Fibroblast of the aortic adventitia (primary cell): ENCODE measurements around the gene ADGRG6. TPM values are rescaled to one million over a fixed set of nuclear protein-coding genes. Genes with fewer than 3 reads are reported as not detected.

ENCODE experiments used
- DNase-seq: peaks from one replicate; pipeline ENCODE4 v3.0.0-alpha.2; 2010; ENCODE audit warnings: low read depth
- H3K4me3 ChIP-seq: 2 replicates; pipeline ENCODE4 v1.5.1; 2011; ENCODE audit warnings: low read depth, mild to moderate bottlenecking, control low read depth, low read length, moderate library complexity
- total RNA-seq: library from RNA; depleted of rRNA; stranded (reverse); fragments of >200 nt; gene quantifications from 2 replicates; pipeline ENCODE4 v1.2.3, GENCODE V29; 2012; ENCODE audit warnings: low replicate concordance
- TF ChIP-seq, protein P1 (sequence below): IDR thresholded peaks from 2 replicates; pipeline ENCODE4 v1.5.1; 2011; ENCODE audit warnings: mild to moderate bottlenecking, low read length, control low read depth, inconsistent platforms; ENCODE audit not compliant: insufficient read depth

The ADGRG6 gene
- total RNA-seq, 1 donor: 1.7 TPM

DNA sequence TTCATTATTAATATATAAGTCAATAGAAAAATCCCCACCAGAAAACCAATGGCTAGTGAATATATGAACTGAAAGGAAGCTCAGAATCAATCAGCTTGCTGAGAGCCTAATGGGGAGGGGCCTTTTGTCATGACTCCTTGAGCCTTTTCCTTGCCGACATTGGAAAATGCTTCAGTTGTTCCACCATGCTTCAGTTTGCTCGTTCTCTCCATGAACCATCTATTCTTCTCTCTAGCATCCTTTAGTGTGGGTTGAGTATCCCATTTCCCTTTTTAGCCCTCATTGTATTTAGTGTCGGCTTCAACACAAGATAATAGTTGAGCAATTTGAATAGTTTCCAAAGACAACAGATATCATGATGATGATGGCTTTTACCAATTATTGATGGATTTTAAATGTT, 139.9 kb downstream of the ADGRG6 start:
- TF ChIP-seq, protein P1, sequence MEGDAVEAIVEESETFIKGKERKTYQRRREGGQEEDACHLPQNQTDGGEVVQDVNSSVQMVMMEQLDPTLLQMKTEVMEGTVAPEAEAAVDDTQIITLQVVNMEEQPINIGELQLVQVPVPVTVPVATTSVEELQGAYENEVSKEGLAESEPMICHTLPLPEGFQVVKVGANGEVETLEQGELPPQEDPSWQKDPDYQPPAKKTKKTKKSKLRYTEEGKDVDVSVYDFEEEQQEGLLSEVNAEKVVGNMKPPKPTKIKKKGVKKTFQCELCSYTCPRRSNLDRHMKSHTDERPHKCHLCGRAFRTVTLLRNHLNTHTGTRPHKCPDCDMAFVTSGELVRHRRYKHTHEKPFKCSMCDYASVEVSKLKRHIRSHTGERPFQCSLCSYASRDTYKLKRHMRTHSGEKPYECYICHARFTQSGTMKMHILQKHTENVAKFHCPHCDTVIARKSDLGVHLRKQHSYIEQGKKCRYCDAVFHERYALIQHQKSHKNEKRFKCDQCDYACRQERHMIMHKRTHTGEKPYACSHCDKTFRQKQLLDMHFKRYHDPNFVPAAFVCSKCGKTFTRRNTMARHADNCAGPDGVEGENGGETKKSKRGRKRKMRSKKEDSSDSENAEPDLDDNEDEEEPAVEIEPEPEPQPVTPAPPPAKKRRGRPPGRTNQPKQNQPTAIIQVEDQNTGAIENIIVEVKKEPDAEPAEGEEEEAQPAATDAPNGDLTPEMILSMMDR: no peak
- DNase-seq: no peak
- no peak overlapping the region for H3K4me3 ChIP-seq

DNA sequence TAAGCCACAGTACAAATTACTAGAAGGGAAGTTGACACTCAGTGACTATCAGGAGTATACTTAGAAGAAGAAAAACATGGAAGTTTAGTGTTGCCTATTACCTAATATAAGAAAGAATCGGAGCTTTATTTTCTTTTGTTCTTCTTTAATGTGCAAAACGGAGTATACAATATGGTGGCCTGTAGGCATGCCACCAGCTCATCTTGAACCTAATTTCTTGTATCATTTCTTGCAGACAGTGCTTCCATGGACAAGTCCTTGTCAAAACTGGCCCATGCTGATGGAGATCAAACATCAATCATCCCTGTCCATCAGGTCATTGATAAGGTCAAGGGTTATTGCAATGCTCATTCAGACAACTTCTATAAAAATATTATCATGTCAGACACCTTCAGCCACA, 141.3 kb downstream of the ADGRG6 start:
- TF ChIP-seq, protein P1: no peak
- DNase-seq: no peak
- no peak overlapping the region for H3K4me3 ChIP-seq

DNA sequence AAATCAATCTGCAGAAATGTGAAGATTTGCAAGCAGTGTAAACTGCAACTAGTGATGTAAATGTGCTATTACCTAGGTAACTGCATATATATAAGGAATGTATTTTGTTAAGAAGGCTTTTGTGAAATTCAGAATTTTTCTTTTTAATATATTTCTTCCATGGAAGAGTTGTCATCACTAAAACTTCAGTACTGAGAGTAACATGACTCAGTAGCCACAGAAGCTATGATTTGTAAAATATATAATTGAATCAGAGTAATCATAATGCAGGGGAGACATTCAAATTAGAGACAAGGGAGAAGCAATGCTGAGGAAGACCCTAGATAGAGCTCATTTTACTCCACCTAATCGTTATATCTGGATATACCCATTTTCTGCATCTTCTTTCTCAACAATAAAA, 141.7 kb downstream of the ADGRG6 start:
- TF ChIP-seq, protein P1: no peak
- H3K4me3 ChIP-seq: no peak overlapping the region
- DNase-seq: no peak

DNA sequence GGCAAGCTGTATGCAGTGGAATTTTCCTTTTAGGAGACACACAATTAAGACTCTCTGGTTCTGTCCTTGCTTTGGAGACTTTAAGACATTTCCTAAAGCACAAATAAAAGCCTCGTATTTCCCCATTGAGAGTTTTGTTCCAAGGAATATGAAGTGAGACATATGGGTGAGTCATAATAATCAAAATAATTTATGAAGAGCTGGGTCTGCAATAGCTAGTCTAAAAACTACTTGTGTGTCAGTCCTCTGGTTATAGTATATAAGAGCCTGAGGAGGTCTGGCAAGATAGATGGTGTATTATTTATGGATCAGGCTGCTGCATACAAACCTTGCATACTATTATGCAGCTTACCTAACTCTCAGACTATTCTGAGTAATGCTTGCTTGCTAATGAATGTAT, 142.6 kb downstream of the ADGRG6 start:
- no peak overlapping the region for H3K4me3 ChIP-seq
- TF ChIP-seq, protein P1: no peak
- DNase-seq: no peak

DNA sequence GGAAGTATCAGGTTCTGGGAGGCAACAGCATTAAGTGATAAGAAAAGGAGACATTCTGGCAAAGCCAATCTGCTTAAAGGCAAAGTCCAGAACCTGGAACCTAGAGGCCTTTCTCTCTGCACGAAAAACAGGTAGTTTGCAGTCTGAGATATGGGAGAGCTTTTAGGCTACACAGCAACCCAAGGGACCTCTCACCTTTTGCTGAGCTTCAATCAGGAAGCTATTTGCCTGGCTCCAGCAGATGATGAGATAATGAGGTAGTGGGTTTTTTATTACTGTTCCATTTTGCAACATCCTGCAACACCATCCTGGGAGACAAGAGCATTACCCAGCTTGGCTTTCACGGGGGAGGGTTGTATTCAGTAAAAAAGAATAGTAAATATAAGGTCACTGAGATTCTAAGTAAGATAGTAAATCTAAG, 143.1 kb downstream of the ADGRG6 start:
- no peak for DNase-seq
- no peak overlapping the region for H3K4me3 ChIP-seq
- TF ChIP-seq, protein P1: no peak

DNA sequence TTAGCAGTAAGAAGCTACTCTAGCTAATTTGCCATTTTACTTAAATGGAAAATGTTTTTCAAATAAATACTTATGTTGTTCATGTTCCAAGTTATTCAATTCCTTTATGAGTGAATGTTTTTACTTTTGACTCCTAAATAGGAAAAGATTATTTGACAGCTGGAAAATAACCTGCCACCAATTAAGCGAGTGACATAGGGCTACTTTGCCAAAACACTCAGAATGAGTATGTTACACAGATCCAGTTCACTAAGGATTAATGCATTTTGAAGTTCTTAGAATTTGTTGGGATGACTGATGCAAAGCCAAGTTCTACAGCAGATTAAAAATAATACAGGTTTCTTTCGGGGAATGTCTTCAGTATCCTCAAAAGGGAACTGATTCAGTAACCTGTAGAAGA, 144.4 kb downstream of the ADGRG6 start:
- TF ChIP-seq, protein P1: no peak
- DNase-seq: no peak
- H3K4me3 ChIP-seq: no peak overlapping the region

DNA sequence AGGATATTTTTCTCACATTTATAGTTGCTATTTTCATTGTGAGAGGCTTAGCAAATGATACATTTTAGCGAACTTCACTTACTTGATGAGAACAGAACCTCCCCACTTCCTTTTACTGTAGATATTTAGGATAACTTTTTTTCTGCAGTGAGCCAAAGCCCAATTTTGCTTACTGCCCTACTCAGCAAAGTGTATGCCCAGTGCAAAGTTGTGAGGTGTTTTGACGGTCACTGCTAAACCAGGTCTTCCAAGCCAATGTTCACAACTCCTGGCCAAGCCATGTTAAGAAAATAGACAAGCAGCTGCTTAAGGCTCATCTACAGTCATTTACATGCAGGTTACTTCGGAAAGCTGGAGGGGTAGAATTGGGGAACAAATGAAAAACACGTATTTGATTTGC, 144.8 kb downstream of the ADGRG6 start:
- DNase-seq: no peak
- no peak overlapping the region for H3K4me3 ChIP-seq
- TF ChIP-seq, protein P1: no peak
